ENCODE measurements around the gene ARID3B.

ARID3B gene

DNA sequence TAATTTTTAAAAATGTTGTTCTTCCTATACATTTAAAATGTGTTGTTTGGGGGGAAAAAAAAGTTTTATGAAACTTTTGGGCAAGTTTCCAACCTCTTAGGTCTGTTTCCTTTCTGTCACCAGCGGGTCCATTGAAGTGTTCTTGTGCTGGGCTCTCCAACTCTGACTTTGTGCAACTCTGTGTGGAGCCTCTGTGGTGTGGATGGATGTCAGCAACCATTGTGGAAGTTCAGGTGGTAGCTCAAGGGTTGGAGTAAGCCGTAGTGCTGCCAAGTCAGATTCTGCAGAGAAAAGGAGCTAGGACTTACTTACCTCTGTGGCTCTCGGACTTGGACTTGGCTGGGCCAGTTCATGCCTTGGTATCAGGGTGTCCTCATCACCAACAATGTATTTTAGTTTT is 22.4 kb downstream of the ARID3B start:
- Histone ChIP-seq H3K9me3 (ENCODE audit: control insufficient read depth, low read length) (no peaks in the 10 kb centered on the region), H3K4me3 (ENCODE audit: insufficient read depth, low read depth, low read length, poor library complexity, severe bottlenecking) (no peak overlapping the region), H3K4me1 (ENCODE audit: control insufficient read depth, insufficient read depth, low read length, poor library complexity, severe bottlenecking) (peaks cover 4% of the 10 kb centered on the region), H3K27ac (ENCODE audit: insufficient read depth, low read length, poor library complexity, severe bottlenecking) (no peak overlapping the region), H3K27me3 (replicated peaks; ENCODE audit: control insufficient read depth, insufficient read depth, low read length, poor library complexity, severe bottlenecking) (no peaks in the 10 kb centered on the region), H3K36me3 (ENCODE audit: control insufficient read depth, insufficient read depth, low read length) (peaks cover 11% of the 10 kb centered on the region)
- DNase-seq, result no peak

DNA sequence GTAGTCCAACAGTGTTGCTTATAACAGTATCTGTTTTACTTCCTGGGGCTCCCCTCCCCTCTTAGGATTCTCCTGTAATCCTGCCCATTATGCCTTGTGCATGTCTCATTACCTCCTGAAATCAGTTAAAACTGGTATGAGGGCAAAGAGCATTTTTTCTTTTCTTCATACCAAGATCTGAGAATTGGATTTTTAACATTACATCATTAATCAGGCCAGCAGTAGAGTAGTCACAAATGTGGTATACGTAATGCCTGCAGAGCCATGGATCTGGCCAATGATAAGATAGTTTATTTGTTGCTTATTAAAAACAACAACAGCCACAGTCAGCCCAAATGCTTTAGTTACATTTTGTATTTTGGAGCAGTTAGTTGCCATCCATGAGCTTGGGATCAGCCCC is 23.2 kb downstream of the ARID3B start:
- Histone ChIP-seq H3K27ac (ENCODE audit: insufficient read depth, low read length, poor library complexity, severe bottlenecking) (no peak overlapping the region), H3K27me3 (replicated peaks; ENCODE audit: control insufficient read depth, insufficient read depth, low read length, poor library complexity, severe bottlenecking) (no peaks in the 10 kb centered on the region), H3K36me3 (ENCODE audit: control insufficient read depth, insufficient read depth, low read length) (peaks cover 11% of the 10 kb centered on the region), H3K4me1 (ENCODE audit: control insufficient read depth, insufficient read depth, low read length, poor library complexity, severe bottlenecking) (no peaks in the 10 kb centered on the region), H3K4me3 (ENCODE audit: insufficient read depth, low read depth, low read length, poor library complexity, severe bottlenecking) (no peak overlapping the region), H3K9me3 (ENCODE audit: control insufficient read depth, low read length) (no peaks in the 10 kb centered on the region)
- DNase-seq, result no peak

GRCh38 chr15:74565381-74566085 is 24.5 kb downstream of the ARID3B start:
- no peak overlapping the region for H3K27ac ChIP-seq (ENCODE audit: insufficient read depth, low read length, poor library complexity, severe bottlenecking)
- H3K4me1 ChIP-seq (ENCODE audit: control insufficient read depth, insufficient read depth, low read length, poor library complexity, severe bottlenecking), result no peaks in the 10 kb centered on the region
- no peak for DNase-seq
- no peaks in the 10 kb centered on the region for H3K9me3 ChIP-seq (ENCODE audit: control insufficient read depth, low read length)
- no peak overlapping the region for H3K4me3 ChIP-seq (ENCODE audit: insufficient read depth, low read depth, low read length, poor library complexity, severe bottlenecking)
- peaks cover 21% of the 10 kb centered on the region for H3K36me3 ChIP-seq (ENCODE audit: control insufficient read depth, insufficient read depth, low read length)
- H3K27me3 ChIP-seq (replicated peaks; ENCODE audit: control insufficient read depth, insufficient read depth, low read length, poor library complexity, severe bottlenecking), result no peaks in the 10 kb centered on the region

- H3K9me3 ChIP-seq (ENCODE audit: control insufficient read depth, low read length), result no peaks in the 10 kb centered on the region
- DNase-seq, result no peak
- no peaks in the 10 kb centered on the region for H3K4me1 ChIP-seq (ENCODE audit: control insufficient read depth, insufficient read depth, low read length, poor library complexity, severe bottlenecking)
- H3K27ac ChIP-seq (ENCODE audit: insufficient read depth, low read length, poor library complexity, severe bottlenecking), result no peak overlapping the region
- H3K4me3 ChIP-seq (ENCODE audit: insufficient read depth, low read depth, low read length, poor library complexity, severe bottlenecking), result no peak overlapping the region
- H3K27me3 ChIP-seq (replicated peaks; ENCODE audit: control insufficient read depth, insufficient read depth, low read length, poor library complexity, severe bottlenecking), result no peaks in the 10 kb centered on the region
- H3K36me3 ChIP-seq (ENCODE audit: control insufficient read depth, insufficient read depth, low read length), result peaks cover 31% of the 10 kb centered on the region
Measured at GRCh38 chr15:74568594-74568993, 27.6 kb downstream of the ARID3B start.

- no peak overlapping the region for H3K4me3 ChIP-seq (ENCODE audit: insufficient read depth, low read depth, low read length, poor library complexity, severe bottlenecking)
Measured at GRCh38 chr15:74569731-74570070, 28.7 kb downstream of the ARID3B start.

GRCh38 chr15:74571191-74571590 is 30.2 kb downstream of the ARID3B start:
- DNase-seq, result no peak
- peaks cover 49% of the 10 kb centered on the region for H3K36me3 ChIP-seq (ENCODE audit: control insufficient read depth, insufficient read depth, low read length)

More at GRCh38 chr15:74569731-74570070, 28.7 kb downstream of the ARID3B start:
- Histone ChIP-seq H3K27ac (ENCODE audit: insufficient read depth, low read length, poor library complexity, severe bottlenecking) (no peak overlapping the region), H3K36me3 (ENCODE audit: control insufficient read depth, insufficient read depth, low read length) (peaks cover 40% of the 10 kb centered on the region), H3K9me3 (ENCODE audit: control insufficient read depth, low read length) (no peaks in the 10 kb centered on the region), H3K27me3 (replicated peaks; ENCODE audit: control insufficient read depth, insufficient read depth, low read length, poor library complexity, severe bottlenecking) (no peaks in the 10 kb centered on the region), H3K4me1 (ENCODE audit: control insufficient read depth, insufficient read depth, low read length, poor library complexity, severe bottlenecking) (no peaks in the 10 kb centered on the region)
- no peak for DNase-seq

GRCh38 chr15:74573987-74574386 is 33.0 kb downstream of the ARID3B start:
- DNase-seq, result no peak
- Histone ChIP-seq H3K9me3 (ENCODE audit: control insufficient read depth, low read length) (no peaks in the 10 kb centered on the region), H3K4me1 (ENCODE audit: control insufficient read depth, insufficient read depth, low read length, poor library complexity, severe bottlenecking) (no peaks in the 10 kb centered on the region), H3K27ac (ENCODE audit: insufficient read depth, low read length, poor library complexity, severe bottlenecking) (no peak overlapping the region), H3K36me3 (ENCODE audit: control insufficient read depth, insufficient read depth, low read length) (peaks cover 66% of the 10 kb centered on the region), H3K27me3 (replicated peaks; ENCODE audit: control insufficient read depth, insufficient read depth, low read length, poor library complexity, severe bottlenecking) (no peaks in the 10 kb centered on the region), H3K4me3 (ENCODE audit: insufficient read depth, low read depth, low read length, poor library complexity, severe bottlenecking) (no peak overlapping the region)

More at GRCh38 chr15:74571191-74571590, 30.2 kb downstream of the ARID3B start:
- H3K4me1 ChIP-seq (ENCODE audit: control insufficient read depth, insufficient read depth, low read length, poor library complexity, severe bottlenecking), result no peaks in the 10 kb centered on the region
- no peak overlapping the region for H3K27ac ChIP-seq (ENCODE audit: insufficient read depth, low read length, poor library complexity, severe bottlenecking)
- no peak overlapping the region for H3K4me3 ChIP-seq (ENCODE audit: insufficient read depth, low read depth, low read length, poor library complexity, severe bottlenecking)
- no peaks in the 10 kb centered on the region for H3K9me3 ChIP-seq (ENCODE audit: control insufficient read depth, low read length)
- no peaks in the 10 kb centered on the region for H3K27me3 ChIP-seq (replicated peaks; ENCODE audit: control insufficient read depth, insufficient read depth, low read length, poor library complexity, severe bottlenecking)

GRCh38 chr15:74578496-74578994 is 37.5 kb downstream of the ARID3B start:
- Histone ChIP-seq H3K4me3 (ENCODE audit: insufficient read depth, low read depth, low read length, poor library complexity, severe bottlenecking) (no peak overlapping the region), H3K27ac (ENCODE audit: insufficient read depth, low read length, poor library complexity, severe bottlenecking) (no peak overlapping the region), H3K9me3 (ENCODE audit: control insufficient read depth, low read length) (no peaks in the 10 kb centered on the region), H3K27me3 (replicated peaks; ENCODE audit: control insufficient read depth, insufficient read depth, low read length, poor library complexity, severe bottlenecking) (no peaks in the 10 kb centered on the region), H3K4me1 (ENCODE audit: control insufficient read depth, insufficient read depth, low read length, poor library complexity, severe bottlenecking) (no peaks in the 10 kb centered on the region), H3K36me3 (ENCODE audit: control insufficient read depth, insufficient read depth, low read length) (peaks cover 62% of the 10 kb centered on the region)
- no peak for DNase-seq

- Histone ChIP-seq H3K4me1 (ENCODE audit: control insufficient read depth, insufficient read depth, low read length, poor library complexity, severe bottlenecking) (no peaks in the 10 kb centered on the region), H3K4me3 (ENCODE audit: insufficient read depth, low read depth, low read length, poor library complexity, severe bottlenecking) (no peak overlapping the region), H3K27me3 (replicated peaks; ENCODE audit: control insufficient read depth, insufficient read depth, low read length, poor library complexity, severe bottlenecking) (no peaks in the 10 kb centered on the region), H3K36me3 (ENCODE audit: control insufficient read depth, insufficient read depth, low read length) (peaks cover 58% of the 10 kb centered on the region), H3K9me3 (ENCODE audit: control insufficient read depth, low read length) (no peaks in the 10 kb centered on the region), H3K27ac (ENCODE audit: insufficient read depth, low read length, poor library complexity, severe bottlenecking) (no peak overlapping the region)
- DNase-seq, result no peak
Measured at GRCh38 chr15:74579001-74579400, 38.0 kb downstream of the ARID3B start.

GRCh38 chr15:74580538-74581350 is 39.7 kb downstream of the ARID3B start:
- H3K27me3 ChIP-seq (replicated peaks; ENCODE audit: control insufficient read depth, insufficient read depth, low read length, poor library complexity, severe bottlenecking), result no peaks in the 10 kb centered on the region
- no peak overlapping the region for H3K4me3 ChIP-seq (ENCODE audit: insufficient read depth, low read depth, low read length, poor library complexity, severe bottlenecking)
- H3K36me3 ChIP-seq (ENCODE audit: control insufficient read depth, insufficient read depth, low read length), result peaks cover 51% of the 10 kb centered on the region
- no peaks in the 10 kb centered on the region for H3K4me1 ChIP-seq (ENCODE audit: control insufficient read depth, insufficient read depth, low read length, poor library complexity, severe bottlenecking)
- no peak overlapping the region for H3K27ac ChIP-seq (ENCODE audit: insufficient read depth, low read length, poor library complexity, severe bottlenecking)
- no peak for DNase-seq
- no peaks in the 10 kb centered on the region for H3K9me3 ChIP-seq (ENCODE audit: control insufficient read depth, low read length)
